ENCODE results near the gene HDAC4. TPM values are rescaled to one million over a fixed set of nuclear protein-coding genes. Genes with fewer than 3 reads are reported as not detected.

The HDAC4 gene
- total RNA-seq, 1 experiment from 2014 or later = 40.1 TPM

DNA sequence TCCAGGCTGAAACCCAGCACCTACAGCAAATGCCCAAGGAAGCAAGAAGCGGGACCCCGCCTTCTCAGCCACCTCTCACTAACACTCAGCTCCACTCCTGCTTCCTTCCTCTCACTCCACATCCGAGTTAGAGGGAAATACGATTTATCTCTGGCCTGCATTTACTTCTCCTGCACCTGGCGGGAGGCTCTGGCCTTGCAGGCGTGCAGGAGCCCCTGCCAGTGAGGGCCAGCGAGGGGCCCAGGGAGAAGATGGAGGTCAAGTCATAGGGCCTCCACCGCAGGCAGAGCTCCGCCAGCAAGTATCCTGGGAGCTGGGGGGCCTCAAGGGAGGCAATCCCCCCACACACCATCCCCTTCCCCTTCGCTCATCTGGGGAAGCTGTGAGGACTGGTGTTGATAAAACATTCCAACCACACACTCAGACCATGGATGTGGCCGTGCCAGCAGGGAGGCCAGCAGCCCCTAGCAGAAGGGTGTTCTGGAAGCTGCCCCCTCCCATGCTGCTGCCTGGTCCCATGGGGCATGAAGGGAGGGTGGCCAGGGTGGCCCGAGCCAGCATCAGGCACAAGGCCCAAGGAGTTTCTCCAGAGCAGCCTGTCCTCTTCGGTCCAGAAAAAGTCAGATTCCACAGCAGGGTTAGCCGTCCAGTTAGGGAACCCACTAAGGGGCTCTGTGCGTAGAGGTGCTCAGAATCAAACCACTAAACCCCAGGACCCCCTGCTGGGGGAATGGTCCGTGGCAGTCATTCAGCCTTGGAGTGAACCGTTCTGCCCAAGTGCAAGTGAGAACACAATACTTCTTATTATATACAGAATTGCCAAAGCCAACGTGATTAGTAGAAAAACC lies 91.2 kb downstream of the HDAC4 start:
- BruUV-seq (replicated peaks) = no TSS peak
- in situ Hi-C loops (cut with HindIII; ENCODE audit: low pct_unique_long_range_greater_than_20kb, low sequenced_read_pairs) (no loop called here), intact Hi-C loops (cut with micrococcal nuclease; ENCODE audit: unreplicated experiment) (no loop called here)
- ATAC-seq (no peak), DNase-seq (ENCODE audit: low read depth, low spot score) (no peak)
- no peaks in the 10 kb centered on the region for H3K9me3 ChIP-seq (ENCODE audit: control insufficient read depth, insufficient read depth, low read depth, low read length)
- no peak overlapping the region for H3K4me3 ChIP-seq (ENCODE audit: low read depth in 2 of 2, low read length in 2 of 2)
- POLR2A ChIA-PET = interaction anchor here (0.6 kb wide), 1 partner anchor 197 kb away, joined by 4 read pairs; no protein-coding TSS in a partner anchor
- TF ChIP-seq SIN3A (IDR thresholded peaks at IDR 0.05; ENCODE audit: borderline replicate concordance, insufficient read depth, low read depth, low read length) (no peak), TCF7L2 (IDR thresholded peaks at IDR 0.05; ENCODE audit: low read depth, low read length) (no peak), POLR2AphosphoS5 (IDR thresholded peaks at IDR 0.05; ENCODE audit: low read depth, low read length) (no peak)
- TF ChIP-seq, protein P1, sequence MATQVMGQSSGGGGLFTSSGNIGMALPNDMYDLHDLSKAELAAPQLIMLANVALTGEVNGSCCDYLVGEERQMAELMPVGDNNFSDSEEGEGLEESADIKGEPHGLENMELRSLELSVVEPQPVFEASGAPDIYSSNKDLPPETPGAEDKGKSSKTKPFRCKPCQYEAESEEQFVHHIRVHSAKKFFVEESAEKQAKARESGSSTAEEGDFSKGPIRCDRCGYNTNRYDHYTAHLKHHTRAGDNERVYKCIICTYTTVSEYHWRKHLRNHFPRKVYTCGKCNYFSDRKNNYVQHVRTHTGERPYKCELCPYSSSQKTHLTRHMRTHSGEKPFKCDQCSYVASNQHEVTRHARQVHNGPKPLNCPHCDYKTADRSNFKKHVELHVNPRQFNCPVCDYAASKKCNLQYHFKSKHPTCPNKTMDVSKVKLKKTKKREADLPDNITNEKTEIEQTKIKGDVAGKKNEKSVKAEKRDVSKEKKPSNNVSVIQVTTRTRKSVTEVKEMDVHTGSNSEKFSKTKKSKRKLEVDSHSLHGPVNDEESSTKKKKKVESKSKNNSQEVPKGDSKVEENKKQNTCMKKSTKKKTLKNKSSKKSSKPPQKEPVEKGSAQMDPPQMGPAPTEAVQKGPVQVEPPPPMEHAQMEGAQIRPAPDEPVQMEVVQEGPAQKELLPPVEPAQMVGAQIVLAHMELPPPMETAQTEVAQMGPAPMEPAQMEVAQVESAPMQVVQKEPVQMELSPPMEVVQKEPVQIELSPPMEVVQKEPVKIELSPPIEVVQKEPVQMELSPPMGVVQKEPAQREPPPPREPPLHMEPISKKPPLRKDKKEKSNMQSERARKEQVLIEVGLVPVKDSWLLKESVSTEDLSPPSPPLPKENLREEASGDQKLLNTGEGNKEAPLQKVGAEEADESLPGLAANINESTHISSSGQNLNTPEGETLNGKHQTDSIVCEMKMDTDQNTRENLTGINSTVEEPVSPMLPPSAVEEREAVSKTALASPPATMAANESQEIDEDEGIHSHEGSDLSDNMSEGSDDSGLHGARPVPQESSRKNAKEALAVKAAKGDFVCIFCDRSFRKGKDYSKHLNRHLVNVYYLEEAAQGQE (IDR thresholded peaks at IDR 0.05; ENCODE audit: insufficient read depth in 1 of 2, low read depth in 2 of 2, low read length in 1 of 2) = no peak
- TF ChIP-seq, protein P2, sequence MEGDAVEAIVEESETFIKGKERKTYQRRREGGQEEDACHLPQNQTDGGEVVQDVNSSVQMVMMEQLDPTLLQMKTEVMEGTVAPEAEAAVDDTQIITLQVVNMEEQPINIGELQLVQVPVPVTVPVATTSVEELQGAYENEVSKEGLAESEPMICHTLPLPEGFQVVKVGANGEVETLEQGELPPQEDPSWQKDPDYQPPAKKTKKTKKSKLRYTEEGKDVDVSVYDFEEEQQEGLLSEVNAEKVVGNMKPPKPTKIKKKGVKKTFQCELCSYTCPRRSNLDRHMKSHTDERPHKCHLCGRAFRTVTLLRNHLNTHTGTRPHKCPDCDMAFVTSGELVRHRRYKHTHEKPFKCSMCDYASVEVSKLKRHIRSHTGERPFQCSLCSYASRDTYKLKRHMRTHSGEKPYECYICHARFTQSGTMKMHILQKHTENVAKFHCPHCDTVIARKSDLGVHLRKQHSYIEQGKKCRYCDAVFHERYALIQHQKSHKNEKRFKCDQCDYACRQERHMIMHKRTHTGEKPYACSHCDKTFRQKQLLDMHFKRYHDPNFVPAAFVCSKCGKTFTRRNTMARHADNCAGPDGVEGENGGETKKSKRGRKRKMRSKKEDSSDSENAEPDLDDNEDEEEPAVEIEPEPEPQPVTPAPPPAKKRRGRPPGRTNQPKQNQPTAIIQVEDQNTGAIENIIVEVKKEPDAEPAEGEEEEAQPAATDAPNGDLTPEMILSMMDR (IDR thresholded peaks at IDR 0.05) = no peak
- no peak overlapping the region for H3K27ac ChIP-seq (ENCODE audit: low read length)
- CTCF ChIA-PET = no interaction called here
- no peaks in the 10 kb centered on the region for H3K36me3 ChIP-seq (ENCODE audit: control insufficient read depth, insufficient read depth, low read length)
- H3K27me3 ChIP-seq (ENCODE audit: control insufficient read depth, insufficient read depth, low read length) = no peaks in the 10 kb centered on the region
- H3K4me1 ChIP-seq (ENCODE audit: control insufficient read depth, insufficient read depth, low read length) = peaks cover 6% of the 10 kb centered on the region; the same call in 1 of the 2 replicates

DNA sequence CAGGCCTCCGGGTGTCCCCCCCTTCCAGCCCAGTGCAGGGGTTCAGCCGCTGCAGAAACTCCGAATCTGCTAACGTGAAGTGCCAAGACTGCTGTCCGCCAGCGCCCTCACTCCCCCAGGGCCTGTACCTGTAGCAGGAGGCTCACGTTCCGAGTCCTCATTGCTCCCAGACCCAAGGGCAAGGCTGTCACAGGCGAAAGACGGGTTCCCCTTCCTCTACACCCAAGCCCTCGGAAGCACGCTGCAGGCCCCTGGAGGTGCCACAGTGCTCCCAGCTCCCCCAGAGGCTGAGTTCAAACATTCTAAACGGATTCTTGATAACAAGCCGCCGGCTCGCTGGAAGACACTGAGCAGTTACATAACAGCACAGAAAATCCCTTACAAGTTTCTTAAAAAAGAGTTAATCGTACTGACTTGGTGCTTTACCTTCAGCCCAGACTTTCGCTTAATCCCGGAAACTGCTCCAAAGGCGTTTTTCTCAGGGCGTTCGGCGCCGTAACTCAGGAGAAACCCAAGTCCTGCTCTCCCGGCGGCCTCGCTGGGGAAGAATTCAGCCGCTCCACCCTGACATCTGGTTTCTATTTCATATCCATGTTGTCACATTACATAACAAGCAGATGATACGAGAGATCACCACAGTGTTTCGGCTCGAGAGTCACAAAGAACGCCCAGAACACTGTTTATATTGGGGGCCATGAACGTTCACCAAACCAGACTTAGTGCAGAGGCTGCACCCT lies 92.0 kb downstream of the HDAC4 start:
- no peaks in the 10 kb centered on the region for H3K36me3 ChIP-seq (ENCODE audit: control insufficient read depth, insufficient read depth, low read length)
- no peak overlapping the region for H3K4me3 ChIP-seq (ENCODE audit: low read depth in 2 of 2, low read length in 2 of 2)
- no TSS peak for BruUV-seq (replicated peaks)
- POLR2A ChIA-PET = no interaction called here
- no peak overlapping the region for H3K27ac ChIP-seq (ENCODE audit: low read length)
- no peak for ATAC-seq
- in situ Hi-C loops (cut with HindIII; ENCODE audit: low pct_unique_long_range_greater_than_20kb, low sequenced_read_pairs) = no loop called here
- peaks cover 14% of the 10 kb centered on the region for H3K4me1 ChIP-seq (ENCODE audit: control insufficient read depth, insufficient read depth, low read length)
- no peaks in the 10 kb centered on the region for H3K9me3 ChIP-seq (ENCODE audit: control insufficient read depth, insufficient read depth, low read depth, low read length)
- H3K27me3 ChIP-seq (ENCODE audit: control insufficient read depth, insufficient read depth, low read length) = no peaks in the 10 kb centered on the region
- no peak for TF ChIP-seq POLR2AphosphoS5 (IDR thresholded peaks at IDR 0.05; ENCODE audit: low read depth, low read length)
- TF ChIP-seq, protein P1 (IDR thresholded peaks at IDR 0.05; ENCODE audit: insufficient read depth in 1 of 2, low read depth in 2 of 2, low read length in 1 of 2) = no peak
- TF ChIP-seq TCF7L2 (IDR thresholded peaks at IDR 0.05; ENCODE audit: low read depth, low read length) = no peak
- TF ChIP-seq, protein P2 (IDR thresholded peaks at IDR 0.05) = no peak
- no peak for TF ChIP-seq SIN3A (IDR thresholded peaks at IDR 0.05; ENCODE audit: borderline replicate concordance, insufficient read depth, low read depth, low read length)
- CTCF ChIA-PET = no interaction called here
- intact Hi-C loops (cut with micrococcal nuclease; ENCODE audit: unreplicated experiment) = no loop called here
- no peak for DNase-seq (ENCODE audit: low read depth, low spot score)
